HT1080 (cell line): ENCODE measurements around the gene IRGC. TPM values are rescaled to one million over a fixed set of nuclear protein-coding genes. Genes with fewer than 3 reads are reported as not detected.
A peak's percentile ranks its signal among the peaks of the same experiment; 100 is the strongest.

Source experiments
- DNase-seq: peaks from one replicate; pipeline ENCODE4 v3.0.0-alpha.2; 2015; ENCODE audit warnings: low read depth
- total RNA-seq: library from RNA; depleted of rRNA; stranded (reverse); fragments of >200 nt; shearing (Covaris generic); gene quantifications from 2 replicates; pipeline ENCODE4 v1.2.3, GENCODE V29; 2014

The IRGC gene
- total RNA-seq, 1 experiment from 2014 or later = not detected

DNA sequence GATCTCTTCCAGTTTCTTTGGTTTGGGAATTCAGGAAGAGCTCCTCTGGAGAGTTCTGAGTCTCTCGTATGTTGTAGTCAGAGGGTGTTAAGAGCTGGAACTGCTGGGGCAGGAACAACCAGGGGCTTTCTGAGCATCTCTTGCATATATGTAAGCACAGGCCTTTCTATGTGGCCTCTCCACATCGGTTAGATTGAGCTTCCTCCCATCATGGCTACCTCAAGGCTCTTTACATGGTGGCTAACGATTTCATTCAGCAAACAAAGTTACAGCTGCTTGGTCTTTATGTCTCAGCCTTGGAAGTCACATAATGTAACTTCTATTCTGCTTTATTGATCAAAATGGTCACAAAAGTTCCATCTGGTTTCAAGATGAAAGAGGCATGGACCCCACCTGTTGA lies 25.4 kb upstream of the IRGC start:
- DNase-seq = no peak

GRCh38 chr19:43690890-43691289 lies 25.0 kb upstream of the IRGC start:
- DNase-seq = no peak

GRCh38 chr19:43691755-43692154 lies 24.1 kb upstream of the IRGC start:
- no peak for DNase-seq

DNA sequence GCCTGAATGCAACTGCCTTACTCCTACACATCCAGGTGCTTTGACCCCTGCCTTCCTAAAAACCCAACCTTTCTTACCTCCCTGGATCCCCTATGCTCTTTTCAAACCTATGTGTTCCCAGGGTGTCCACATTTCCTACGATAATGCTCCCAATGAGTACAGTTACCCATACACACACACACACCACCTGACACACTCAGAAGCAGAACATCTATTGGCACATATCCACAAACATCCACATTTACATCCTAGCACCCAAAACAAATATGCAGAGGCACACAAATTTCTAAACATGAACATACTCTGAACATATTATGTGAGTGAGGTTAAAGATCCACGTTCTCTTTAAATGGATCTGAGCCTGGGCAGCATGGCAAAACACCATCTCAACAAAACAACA lies 23.5 kb upstream of the IRGC start:
- no peak for DNase-seq

DNA sequence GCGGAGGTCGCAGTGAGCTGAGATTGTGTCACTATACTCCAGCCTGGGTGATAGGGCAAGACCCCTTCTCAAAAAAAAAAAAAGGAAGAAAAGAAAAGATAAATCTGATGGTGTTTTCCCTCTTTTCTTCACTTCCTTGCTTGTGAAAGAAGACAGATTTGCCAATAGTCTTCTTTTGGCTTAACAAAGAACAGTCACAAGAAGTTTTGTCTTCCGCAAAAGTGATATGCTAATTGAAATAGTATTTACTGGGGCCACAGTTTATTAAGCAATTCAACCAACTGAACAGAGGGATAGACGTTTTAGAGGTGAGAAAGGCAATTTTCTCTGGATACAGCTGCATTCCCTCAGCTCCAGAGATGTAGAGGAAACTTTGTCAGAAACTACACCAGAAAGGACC lies 23.0 kb upstream of the IRGC start:
- DNase-seq = no peak

- DNase-seq = no peak
Observed at GRCh38 chr19:43694553-43694952, 21.3 kb upstream of the IRGC start.

DNA sequence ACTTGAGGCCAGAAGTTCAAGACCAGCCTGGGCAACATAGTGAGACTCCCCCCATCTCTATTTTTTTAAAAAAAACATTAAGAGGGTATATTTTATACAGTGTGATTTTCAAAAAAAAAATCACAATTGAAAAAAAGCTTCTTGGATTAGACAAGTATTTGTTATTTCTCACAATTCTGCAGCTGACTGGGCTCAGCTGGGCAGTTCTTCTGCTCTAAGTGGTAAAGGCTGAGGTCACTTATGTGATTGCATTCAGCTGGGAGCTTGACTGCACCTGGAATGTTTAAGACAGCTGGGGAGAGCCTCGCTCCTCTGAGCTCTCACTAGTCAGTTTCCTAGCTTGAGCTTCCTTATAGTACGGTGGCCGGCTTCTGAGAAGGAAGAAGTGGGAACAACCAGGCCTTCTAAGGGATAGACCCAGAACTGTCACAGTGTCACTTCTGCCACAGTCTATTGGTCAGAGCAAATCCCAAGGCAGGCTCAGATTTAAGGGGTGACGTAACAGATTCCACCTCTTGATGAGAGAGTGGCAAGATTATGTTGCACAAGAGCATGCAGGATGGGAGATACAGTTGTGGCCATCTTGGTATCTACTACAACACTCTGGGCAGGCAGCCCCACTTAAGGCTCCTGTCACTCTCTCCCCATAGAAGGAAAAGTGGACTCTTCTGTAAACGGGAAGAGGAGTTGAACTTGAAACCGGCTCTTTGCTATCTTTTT lies 19.7 kb upstream of the IRGC start:
- no peak for DNase-seq

GRCh38 chr19:43697295-43697694 lies 18.6 kb upstream of the IRGC start:
- no peak for DNase-seq

- DNase-seq = no peak
Observed at GRCh38 chr19:43699506-43700394, 16.1 kb upstream of the IRGC start.

DNA sequence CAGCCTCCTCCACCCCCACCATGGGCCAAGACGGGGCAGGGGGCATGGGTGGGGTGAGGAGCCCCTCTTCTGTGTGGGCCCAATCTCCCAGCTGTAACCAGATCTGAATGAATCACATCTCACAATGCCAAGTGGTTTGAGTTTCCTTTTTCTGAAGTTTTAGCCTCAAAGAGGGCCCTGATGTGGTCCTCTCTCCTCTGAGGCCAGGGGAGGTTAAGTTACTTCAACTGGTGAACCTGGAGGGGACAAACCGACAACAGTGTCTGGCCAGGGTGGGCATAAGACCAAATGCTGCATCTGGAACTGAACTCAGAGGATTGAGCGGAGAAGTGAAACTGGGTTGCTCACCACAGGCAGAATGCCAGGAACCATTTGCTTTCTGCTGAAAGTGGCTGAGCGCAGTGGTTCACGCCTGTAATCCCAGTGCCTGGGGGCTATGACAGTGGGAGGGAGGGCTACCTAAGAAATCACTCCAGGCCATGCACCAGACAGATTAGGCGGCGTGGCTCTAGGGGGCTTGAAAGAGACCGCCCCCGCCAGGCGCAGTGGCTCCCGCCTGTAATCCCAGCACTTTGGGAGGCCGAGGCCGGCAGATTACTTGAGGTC lies 15.4 kb upstream of the IRGC start:
- DNase-seq = peak; percentile 69

DNA sequence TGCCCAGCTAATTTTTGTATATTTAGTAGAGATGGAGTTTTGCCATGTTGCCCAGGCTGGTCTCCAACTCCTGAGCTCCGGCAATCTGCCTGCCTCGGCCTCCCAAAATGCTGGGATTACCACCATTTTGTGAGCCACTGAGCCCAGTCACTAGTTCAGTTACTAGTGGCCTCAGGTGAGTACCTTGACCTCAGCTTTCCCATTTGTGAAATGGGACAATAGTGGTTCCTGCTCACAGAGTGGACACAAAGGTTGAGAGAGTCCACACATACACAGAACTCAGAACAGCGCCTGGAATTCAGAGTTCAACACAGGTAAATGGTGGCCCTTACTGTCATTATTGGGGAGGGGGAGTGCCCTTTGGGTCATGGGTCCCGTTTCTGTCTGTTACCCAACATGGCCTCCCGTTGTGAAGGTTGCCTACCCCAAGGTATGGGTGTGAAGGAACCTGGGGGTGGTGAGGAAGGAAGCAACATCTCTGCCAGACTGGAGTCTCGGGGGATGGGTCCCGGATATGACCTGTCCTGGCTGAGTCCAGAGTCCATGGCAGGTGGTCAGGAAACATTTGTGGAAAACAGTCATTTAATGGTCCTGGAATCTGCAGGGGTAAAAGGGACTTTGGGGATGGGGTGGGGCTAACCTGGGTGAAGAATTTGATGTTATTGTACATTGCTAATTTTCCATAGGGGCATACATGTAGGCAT lies 11.7 kb upstream of the IRGC start:
- peak; percentile 20 for DNase-seq

DNA sequence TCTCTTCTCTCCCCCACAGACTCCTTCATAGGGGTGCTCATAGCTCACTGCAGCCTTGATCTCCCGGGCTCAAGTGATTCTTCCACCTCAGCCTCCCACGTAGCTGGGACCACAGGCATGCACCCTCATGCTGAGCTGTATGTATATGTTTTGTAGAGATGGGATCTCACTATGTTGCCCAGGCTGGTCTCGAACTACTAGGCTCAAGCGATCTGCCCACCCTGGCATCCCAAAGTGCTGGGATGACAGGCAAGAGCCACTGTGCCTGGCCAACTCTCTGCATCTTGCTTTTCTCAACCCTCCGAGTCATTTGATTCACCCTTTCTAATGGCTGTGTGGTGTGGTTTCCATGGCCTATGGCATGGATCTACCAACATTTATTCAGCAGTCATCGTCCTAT lies 10.1 kb upstream of the IRGC start:
- DNase-seq = no peak

DNA sequence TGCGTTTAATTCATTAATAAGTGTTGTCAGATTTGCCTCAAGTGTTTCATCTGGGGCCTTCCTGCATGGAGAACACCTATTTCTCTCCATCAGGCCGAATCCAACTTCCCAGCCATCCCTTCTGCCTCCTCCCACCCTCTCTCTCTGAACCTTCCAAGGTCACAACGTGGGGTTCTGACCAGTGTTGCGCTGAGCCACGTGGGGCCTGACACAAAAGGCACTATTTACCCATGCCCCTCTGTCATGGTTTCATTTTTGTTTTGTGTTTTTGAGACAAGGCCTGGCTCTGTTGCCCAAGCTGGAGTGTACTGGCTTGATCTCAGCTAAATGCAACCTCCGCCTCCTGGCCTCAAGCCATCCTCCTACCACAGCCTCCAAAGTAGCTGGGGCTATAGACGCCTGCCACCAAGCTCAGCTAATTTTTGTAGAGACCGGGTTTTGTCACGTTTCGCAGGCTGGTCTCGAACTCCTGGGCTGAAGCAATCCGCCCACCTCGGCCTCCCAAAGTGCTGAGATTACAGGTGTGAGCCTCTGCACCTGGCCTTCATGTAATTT lies 8.6 kb upstream of the IRGC start:
- DNase-seq = no peak

DNA sequence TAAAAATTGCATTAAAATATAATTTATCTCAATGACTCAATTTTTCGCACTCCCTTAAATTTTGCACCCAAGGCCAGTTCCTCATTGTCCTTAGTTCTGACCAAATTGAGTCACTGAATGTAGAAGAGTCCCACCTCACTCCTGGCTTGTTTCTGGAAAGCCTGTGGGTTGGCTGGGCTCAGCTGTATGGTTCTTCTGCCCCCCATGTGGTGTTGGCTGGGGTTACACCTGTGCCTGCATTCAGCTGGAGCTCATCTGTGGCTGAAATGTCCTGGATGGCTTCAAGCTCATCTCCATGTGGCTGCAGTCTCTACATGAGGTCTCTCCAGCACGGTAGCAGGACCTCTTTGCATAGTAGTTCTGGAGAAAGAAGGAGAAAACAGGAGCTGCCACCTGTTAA lies 7.2 kb upstream of the IRGC start:
- DNase-seq = no peak

GRCh38 chr19:43711751-43712355 lies 4.0 kb upstream of the IRGC start:
- DNase-seq = peak; percentile 52

- no peak for DNase-seq
Observed at GRCh38 chr19:43713208-43713607, 2.7 kb upstream of the IRGC start.

GRCh38 chr19:43718627-43719377 lies 2.9 kb downstream of the IRGC start:
- DNase-seq = no peak

GRCh38 chr19:43719378-43719868 lies 3.5 kb downstream of the IRGC start:
- DNase-seq = no peak

GRCh38 chr19:43719918-43720317 lies 4.0 kb downstream of the IRGC start:
- no peak for DNase-seq

DNA sequence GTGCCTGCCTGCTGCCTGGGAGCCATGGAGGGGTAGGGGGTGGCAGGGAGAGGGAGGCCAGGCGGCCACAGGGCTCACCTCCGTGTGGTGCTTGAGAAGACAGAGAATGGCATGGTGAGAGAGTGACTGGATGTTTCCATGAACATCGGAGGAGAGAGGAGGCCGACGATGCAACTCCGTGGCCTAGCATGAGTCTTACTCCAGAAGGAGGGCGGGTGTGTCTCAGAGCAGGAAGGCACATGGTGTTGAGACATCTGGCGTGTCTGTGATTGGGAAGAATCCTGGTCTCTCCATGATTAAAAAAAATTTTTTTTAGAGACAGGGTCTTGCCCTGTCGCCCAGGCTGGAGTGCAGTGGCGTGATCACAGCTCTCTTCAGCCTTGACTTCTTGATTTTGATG lies 5.1 kb downstream of the IRGC start:
- DNase-seq = no peak
